ENCODE results near the gene SDK1.

SDK1 gene

DNA sequence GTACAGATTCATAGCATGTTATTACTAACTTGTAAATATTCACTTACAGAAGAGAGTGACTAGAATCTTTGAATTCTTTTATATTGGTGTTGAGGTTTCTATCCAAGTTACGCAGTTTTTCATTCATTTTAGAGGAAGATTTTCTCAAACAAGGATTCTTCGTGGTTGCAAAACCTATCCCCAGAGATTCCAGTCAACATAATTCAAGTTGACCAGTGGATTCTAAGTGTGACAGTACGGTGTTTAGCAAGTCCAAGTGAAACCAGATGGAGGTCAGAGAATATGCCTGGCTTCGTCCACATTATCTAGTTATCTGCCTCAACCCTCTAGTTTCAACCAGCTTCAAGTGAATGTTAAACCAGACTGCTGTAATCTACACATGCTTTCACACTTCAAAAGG, 131.9 kb downstream of the SDK1 start:
- Mint-ChIP-seq H3K36me3 (no peaks in the 10 kb centered on the region), H3K4me1 (ENCODE audit: low read depth) (no peaks in the 10 kb centered on the region), H3K4me3 (no peak overlapping the region), H3K27ac (no peak overlapping the region), H3K9me3 (ENCODE audit: low read depth) (no peaks in the 10 kb centered on the region), H3K27me3 (no peaks in the 10 kb centered on the region)

DNA sequence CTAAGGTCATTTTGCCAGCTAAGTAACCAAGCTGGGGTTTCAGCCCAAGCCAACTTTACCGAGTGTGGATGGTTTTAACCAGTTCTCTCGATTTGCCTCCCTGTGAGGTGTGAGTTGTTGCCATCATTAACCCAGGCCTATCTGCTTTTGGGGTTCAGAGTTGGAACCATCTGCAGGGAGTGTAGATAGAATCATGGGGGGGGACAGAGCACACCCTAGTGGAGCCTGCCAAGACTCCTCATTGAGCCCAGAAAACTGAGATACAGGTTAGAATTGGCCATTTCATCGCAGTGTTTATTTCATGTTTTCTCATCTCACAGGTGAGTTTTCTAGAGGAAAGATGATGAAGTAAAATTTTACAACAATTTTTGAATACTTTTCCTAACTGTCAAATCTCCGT, 133.6 kb downstream of the SDK1 start:
- Mint-ChIP-seq H3K4me3 (no peak overlapping the region), H3K27ac (no peak overlapping the region), H3K36me3 (no peaks in the 10 kb centered on the region), H3K4me1 (ENCODE audit: low read depth) (no peaks in the 10 kb centered on the region), H3K27me3 (no peaks in the 10 kb centered on the region), H3K9me3 (ENCODE audit: low read depth) (no peaks in the 10 kb centered on the region)

DNA sequence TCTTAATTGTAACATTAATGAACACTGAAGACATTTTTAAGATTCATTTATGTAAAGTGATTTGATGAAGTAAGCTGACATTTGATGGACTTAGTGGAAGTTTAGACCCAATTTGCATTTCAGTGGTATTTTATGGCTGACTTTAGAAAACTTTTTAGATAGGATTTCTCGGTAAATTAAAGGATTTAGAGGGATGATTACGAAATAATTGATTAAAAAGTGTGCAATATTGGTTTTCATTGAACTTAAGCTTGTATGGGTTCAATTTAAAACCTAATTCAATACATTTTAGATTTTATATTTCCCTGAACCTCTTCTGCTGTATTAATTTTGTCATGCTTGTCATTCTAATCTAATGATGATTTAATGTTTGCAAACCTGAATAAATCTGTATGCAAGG, 135.1 kb downstream of the SDK1 start:
- no peaks in the 10 kb centered on the region for H3K4me1 Mint-ChIP-seq (ENCODE audit: low read depth)

GRCh38 chr7:3436746-3437145, 135.7 kb downstream of the SDK1 start:
- Mint-ChIP-seq H3K4me3 (no peak overlapping the region), H3K9me3 (ENCODE audit: low read depth) (no peaks in the 10 kb centered on the region), H3K27ac (no peak overlapping the region), H3K27me3 (no peaks in the 10 kb centered on the region), H3K36me3 (no peaks in the 10 kb centered on the region), H3K4me1 (ENCODE audit: low read depth) (no peaks in the 10 kb centered on the region)

More for the DNA sequence above, 135.1 kb downstream of the SDK1 start:
- Mint-ChIP-seq H3K4me3 (no peak overlapping the region), H3K36me3 (no peaks in the 10 kb centered on the region), H3K27ac (no peak overlapping the region), H3K9me3 (ENCODE audit: low read depth) (no peaks in the 10 kb centered on the region), H3K27me3 (no peaks in the 10 kb centered on the region)

DNA sequence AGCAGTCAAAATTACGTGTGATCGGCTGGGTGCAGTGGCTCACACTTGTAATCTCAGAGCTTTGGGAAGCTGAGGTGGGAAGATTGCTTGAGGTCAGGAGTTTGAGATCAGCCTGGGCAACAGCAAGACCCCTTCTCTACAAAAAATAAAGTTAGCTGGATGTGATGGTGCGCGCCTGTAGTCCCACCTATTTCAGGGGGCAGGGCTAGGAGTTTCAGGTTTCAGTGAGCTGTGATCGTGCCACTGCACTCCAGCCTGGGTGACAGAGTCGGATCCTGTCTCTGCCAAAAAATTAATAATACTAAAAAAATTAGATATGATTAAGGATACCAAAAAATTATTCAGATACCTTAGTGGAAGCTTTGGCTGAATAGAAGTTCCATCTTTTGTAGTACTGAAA, 136.4 kb downstream of the SDK1 start:
- Mint-ChIP-seq H3K4me3 (no peak overlapping the region), H3K27me3 (no peaks in the 10 kb centered on the region), H3K27ac (no peak overlapping the region), H3K4me1 (ENCODE audit: low read depth) (no peaks in the 10 kb centered on the region), H3K36me3 (no peaks in the 10 kb centered on the region), H3K9me3 (ENCODE audit: low read depth) (no peaks in the 10 kb centered on the region)

DNA sequence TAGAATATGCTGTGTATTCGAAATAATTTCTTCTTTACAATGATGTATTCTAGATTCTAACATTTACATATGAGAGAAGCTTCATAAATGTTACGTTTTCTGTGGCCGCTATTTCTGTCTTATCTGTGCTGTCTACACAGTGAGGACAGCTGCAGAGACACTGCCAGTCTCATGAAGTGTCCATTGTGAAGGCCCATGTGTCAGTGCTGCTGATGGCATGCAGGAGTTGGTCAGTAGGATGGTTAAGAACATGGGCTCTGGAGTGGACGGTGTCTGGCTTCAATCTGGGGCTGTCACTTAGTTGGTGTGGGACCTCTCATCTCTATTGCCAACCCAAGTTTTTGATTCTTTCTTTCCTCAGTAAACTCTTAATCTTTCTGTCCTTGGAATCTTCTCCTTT, 137.3 kb downstream of the SDK1 start:
- Mint-ChIP-seq H3K4me3 (no peak overlapping the region), H3K9me3 (ENCODE audit: low read depth) (no peaks in the 10 kb centered on the region), H3K27ac (no peak overlapping the region), H3K27me3 (no peaks in the 10 kb centered on the region), H3K36me3 (no peaks in the 10 kb centered on the region), H3K4me1 (ENCODE audit: low read depth) (no peaks in the 10 kb centered on the region)

DNA sequence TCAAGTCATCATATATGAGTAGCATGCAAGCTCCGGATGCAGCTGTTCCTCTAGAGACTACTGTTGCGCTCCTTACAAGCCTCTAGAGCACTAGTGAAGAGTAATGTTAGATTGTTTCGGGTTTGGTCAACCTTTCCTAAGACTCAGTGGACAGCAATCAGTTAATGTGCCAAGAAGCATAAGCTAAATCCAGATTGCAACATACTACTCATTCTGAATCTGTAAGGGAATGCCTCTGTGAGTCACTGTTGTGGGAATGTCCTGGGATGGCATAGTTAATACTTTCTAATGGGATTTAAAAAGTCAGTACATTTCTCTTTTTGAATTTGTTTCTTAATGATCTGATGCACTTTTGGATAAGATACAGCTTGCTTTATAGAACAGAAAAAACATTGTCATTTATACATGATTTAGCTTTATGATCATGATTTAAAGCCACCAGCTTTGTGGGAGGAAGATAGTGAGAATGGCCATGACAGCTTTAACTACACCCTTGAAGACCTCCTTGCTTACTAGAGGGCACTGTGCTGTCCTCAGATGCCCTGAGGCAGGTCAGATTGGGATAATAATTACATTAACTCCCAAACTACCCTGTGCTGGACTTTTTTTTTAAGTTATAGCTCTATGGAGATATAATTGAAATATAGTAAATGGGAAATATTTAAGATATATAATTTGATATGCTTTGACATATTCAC, 138.4 kb downstream of the SDK1 start:
- Mint-ChIP-seq H3K36me3 (peaks cover under 1% of the 10 kb centered on the region), H3K27ac (no peak overlapping the region), H3K9me3 (ENCODE audit: low read depth) (peaks cover 5% of the 10 kb centered on the region), H3K4me1 (ENCODE audit: low read depth) (no peaks in the 10 kb centered on the region), H3K27me3 (no peaks in the 10 kb centered on the region), H3K4me3 (no peak overlapping the region)

DNA sequence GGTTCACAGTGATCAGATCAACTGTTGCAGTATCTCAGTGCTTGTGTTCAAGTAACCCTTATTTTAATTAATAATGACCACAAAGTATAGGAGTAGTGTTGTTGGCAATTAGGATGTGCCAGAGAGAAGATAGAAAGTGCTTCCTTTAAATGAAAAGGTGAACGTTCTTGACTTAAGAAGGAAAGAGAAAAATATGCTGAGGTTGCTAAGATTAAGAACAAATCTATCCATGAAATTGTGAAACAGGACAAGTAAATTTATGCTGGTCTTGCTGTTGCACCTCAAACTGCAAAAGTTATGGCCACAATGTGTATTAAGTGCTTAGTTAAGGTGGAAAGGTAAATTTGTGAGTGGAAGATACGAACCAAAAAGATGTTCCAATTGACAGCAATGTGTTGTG, 139.5 kb downstream of the SDK1 start:
- H3K27ac Mint-ChIP-seq: no peak overlapping the region
- H3K36me3 Mint-ChIP-seq: peaks cover 2% of the 10 kb centered on the region
- no peaks in the 10 kb centered on the region for H3K4me1 Mint-ChIP-seq (ENCODE audit: low read depth)
- no peak overlapping the region for H3K4me3 Mint-ChIP-seq
- peaks cover 9% of the 10 kb centered on the region for H3K9me3 Mint-ChIP-seq (ENCODE audit: low read depth)
- H3K27me3 Mint-ChIP-seq: no peaks in the 10 kb centered on the region

- Mint-ChIP-seq H3K4me1 (ENCODE audit: low read depth) (no peaks in the 10 kb centered on the region), H3K27me3 (no peaks in the 10 kb centered on the region), H3K36me3 (peaks cover 7% of the 10 kb centered on the region), H3K4me3 (no peak overlapping the region), H3K9me3 (ENCODE audit: low read depth) (peaks cover 16% of the 10 kb centered on the region), H3K27ac (no peak overlapping the region)
Observed at GRCh38 chr7:3443716-3444115, 142.7 kb downstream of the SDK1 start.

- peaks cover 16% of the 10 kb centered on the region for H3K9me3 Mint-ChIP-seq (ENCODE audit: low read depth)
- H3K27me3 Mint-ChIP-seq: no peaks in the 10 kb centered on the region
- no peak overlapping the region for H3K27ac Mint-ChIP-seq
- H3K36me3 Mint-ChIP-seq: peaks cover 7% of the 10 kb centered on the region
- H3K4me1 Mint-ChIP-seq (ENCODE audit: low read depth): no peaks in the 10 kb centered on the region
- no peak overlapping the region for H3K4me3 Mint-ChIP-seq
Observed at GRCh38 chr7:3446786-3447185, 145.7 kb downstream of the SDK1 start.

DNA sequence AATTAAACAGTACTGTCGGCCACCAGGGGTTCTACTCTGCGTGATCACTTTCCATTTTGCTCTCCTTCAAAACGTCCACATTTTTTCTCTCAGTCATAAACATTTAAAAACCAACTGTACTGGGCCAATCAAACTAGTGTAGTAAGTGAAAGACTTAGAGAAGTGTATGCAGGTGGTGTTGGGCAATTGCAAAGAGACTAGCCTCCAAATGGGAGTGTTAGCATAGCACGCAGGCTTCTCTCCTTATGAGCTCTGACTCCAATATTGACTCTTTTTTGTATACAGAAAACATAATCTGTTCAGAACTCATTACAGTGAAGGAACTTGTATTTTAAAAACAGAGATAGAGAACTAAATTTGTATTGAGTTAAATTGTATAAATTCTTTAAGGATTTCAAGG, 150.6 kb downstream of the SDK1 start:
- Mint-ChIP-seq H3K9me3 (ENCODE audit: low read depth) (no peaks in the 10 kb centered on the region), H3K27me3 (no peaks in the 10 kb centered on the region), H3K4me1 (ENCODE audit: low read depth) (no peaks in the 10 kb centered on the region), H3K36me3 (peaks cover 2% of the 10 kb centered on the region), H3K4me3 (no peak overlapping the region), H3K27ac (no peak overlapping the region)

DNA sequence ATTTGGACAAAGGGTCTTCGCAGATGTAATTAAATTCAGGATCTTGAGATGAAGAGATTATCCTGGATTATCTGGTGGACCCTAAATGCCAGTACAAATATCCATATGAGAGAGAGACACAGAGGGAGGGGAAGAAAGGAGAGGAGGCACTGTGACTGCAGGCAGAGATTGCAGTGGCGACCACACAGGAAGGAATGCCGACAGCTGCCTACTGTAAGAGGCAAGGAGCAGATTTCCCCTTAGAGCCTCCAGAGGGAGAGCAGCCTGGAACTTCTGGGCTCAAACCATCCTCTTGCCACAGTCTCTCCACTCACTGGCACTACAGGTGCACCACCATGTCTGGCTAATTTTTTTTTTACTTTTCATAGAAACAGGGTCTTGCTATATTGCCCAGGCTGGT, 152.3 kb downstream of the SDK1 start:
- H3K27me3 Mint-ChIP-seq: no peaks in the 10 kb centered on the region
- peaks cover 3% of the 10 kb centered on the region for H3K9me3 Mint-ChIP-seq (ENCODE audit: low read depth)
- no peaks in the 10 kb centered on the region for H3K4me1 Mint-ChIP-seq (ENCODE audit: low read depth)
- H3K27ac Mint-ChIP-seq: no peak overlapping the region
- H3K4me3 Mint-ChIP-seq: no peak overlapping the region
- no peaks in the 10 kb centered on the region for H3K36me3 Mint-ChIP-seq

DNA sequence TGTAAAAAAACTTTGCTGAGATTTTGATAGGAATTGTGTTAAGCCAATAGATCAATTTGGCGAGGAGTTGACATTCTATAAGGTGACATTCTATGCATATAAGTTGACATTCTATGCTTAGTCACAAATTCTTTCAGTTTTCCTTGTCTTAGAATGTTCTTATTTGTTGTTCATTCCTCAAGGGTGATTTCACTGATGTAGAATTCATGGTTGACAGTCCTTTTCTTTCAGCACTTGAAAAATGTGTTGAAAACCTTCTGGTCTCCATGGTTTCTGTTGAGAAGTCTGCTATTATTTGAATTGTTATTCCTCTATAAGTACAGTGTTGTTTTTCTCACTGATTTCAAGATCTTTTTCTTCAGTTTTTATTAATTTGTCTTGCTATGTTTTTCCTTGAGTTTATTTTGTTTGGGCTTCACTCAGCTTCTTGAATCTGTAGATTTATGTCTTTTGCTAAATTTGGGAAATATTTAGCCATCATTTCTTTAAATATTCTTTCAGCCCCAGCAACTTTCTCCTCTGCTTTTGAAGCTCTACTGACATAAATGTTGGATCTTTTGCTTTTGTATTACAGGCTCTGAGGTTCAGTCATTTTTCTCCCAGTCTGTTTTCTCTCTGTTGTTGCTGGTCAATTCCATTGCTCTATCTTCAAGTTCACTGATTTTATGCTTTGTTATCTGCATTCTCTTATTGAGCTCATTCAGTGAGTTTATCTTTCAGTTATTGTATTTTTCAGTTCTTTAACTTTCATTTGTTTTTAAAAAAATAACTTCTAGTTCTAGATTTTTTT, 154.9 kb downstream of the SDK1 start:
- Mint-ChIP-seq H3K27ac (no peak overlapping the region), H3K36me3 (no peaks in the 10 kb centered on the region), H3K27me3 (no peaks in the 10 kb centered on the region), H3K4me3 (no peak overlapping the region), H3K4me1 (ENCODE audit: low read depth) (peaks cover 12% of the 10 kb centered on the region), H3K9me3 (ENCODE audit: low read depth) (peaks cover 3% of the 10 kb centered on the region)

GRCh38 chr7:3459111-3459510, 158.1 kb downstream of the SDK1 start:
- no peak overlapping the region for H3K4me3 Mint-ChIP-seq
- peaks cover 3% of the 10 kb centered on the region for H3K9me3 Mint-ChIP-seq (ENCODE audit: low read depth)
- H3K4me1 Mint-ChIP-seq (ENCODE audit: low read depth): peaks cover 37% of the 10 kb centered on the region
- H3K27me3 Mint-ChIP-seq: no peaks in the 10 kb centered on the region
- H3K36me3 Mint-ChIP-seq: no peaks in the 10 kb centered on the region
- no peak overlapping the region for H3K27ac Mint-ChIP-seq

- Mint-ChIP-seq H3K9me3 (ENCODE audit: low read depth) (peaks cover 3% of the 10 kb centered on the region), H3K4me3 (peak overlapping the region; percentile 64), H3K27ac (peak overlapping the region; percentile 36), H3K27me3 (no peaks in the 10 kb centered on the region), H3K36me3 (no peaks in the 10 kb centered on the region), H3K4me1 (ENCODE audit: low read depth) (peaks cover 48% of the 10 kb centered on the region)
Observed at GRCh38 chr7:3461923-3462322, 160.9 kb downstream of the SDK1 start.

DNA sequence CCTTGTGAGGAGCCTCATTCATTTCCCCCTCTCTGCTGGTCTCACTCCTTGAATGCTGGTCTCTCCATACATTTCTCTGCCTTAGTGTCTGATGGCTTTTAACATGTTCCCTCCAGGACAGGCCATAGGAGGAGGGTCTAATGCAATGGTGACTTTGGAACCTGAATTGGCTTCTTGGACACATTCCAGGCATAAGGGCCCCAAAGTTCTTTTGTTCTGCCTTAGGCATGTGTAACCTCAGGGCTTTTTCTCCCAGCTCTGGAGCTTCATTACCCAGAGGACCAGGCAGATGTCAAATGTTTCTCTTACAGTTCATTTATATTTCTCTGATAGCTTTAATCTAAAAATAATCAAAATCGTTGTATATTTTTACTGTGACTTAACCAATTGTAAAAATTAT, 162.6 kb downstream of the SDK1 start:
- Mint-ChIP-seq H3K4me1 (ENCODE audit: low read depth) (peaks cover 46% of the 10 kb centered on the region), H3K27me3 (no peaks in the 10 kb centered on the region), H3K36me3 (no peaks in the 10 kb centered on the region), H3K4me3 (peak overlapping the region; percentile 17), H3K27ac (no peak overlapping the region), H3K9me3 (ENCODE audit: low read depth) (no peaks in the 10 kb centered on the region)

Data from activated naive CD8-positive, alpha-beta T cell (primary cell).